Posterior vena cava (tissue), 2 donors: ENCODE results near the gene DVL1. TPM values are rescaled to one million over a fixed set of nuclear protein-coding genes. Genes with fewer than 3 reads are reported as not detected.
A peak's percentile ranks its signal among the peaks of the same experiment; 100 is the strongest.
"Not testable (repeated sequence)": the region's sequence is repeated elsewhere in the genome, so short reads cannot be mapped to it uniquely, and the experiment has no call there.

Experiments used
- DNase-seq: peaks from one replicate; pipeline ENCODE4 v3.0.0-alpha.2; 2020; ENCODE audit warnings: low spot score
- intact Hi-C, 2 donors: fragments of 100-400 bp; cut with DNase I; formaldehyde crosslinking; loops; one replicate each; pipeline versions ENCODE4 v1.14.1 to v1.14.2; 2022 to 2023
- long read RNA-seq, 2 donors: library from polyadenylated mRNA; unstranded; transcript quantifications; one replicate each; pipeline ENCODE4 v2.0.0, GENCODE V29; 2020 to 2021
- total RNA-seq, 2 donors: library from RNA; stranded (reverse); fragmentation: NEBNext Ultra II Directional; extraction: Animal tissue kit (Norgen Biotek cat#: 25700); gene quantifications; one replicate each; pipeline ENCODE4 v1.2.1, GENCODE V29; 2021
- donor health status: DM: yes; HTN: yes; CAD: no.
- donor health status: DM: yes; HTN: yes; CAD: no.

The DVL1 gene
- 10 to 100 TPM; 45.9 to 61.9 TPM for total RNA-seq
- long read RNA-seq, donor 1, transcript DVL1-201 (15 exons, 3,239 nt): minor isoform, 6 of 42 reads
- long read RNA-seq, donor 1, transcript DVL1-202 (15 exons, 2,926 nt): major isoform, 19 of 42 reads
- long read RNA-seq, donor 1, partial matches to known transcripts: 7 of 42 reads
- long read RNA-seq, donor 1, other reads (novel, unspliced or antisense): 9 of 42 reads
- long read RNA-seq, donor 2, transcript DVL1-201 (15 exons, 3,239 nt): major isoform, 5 of 45 reads
- long read RNA-seq, donor 2, partial matches to known transcripts: 17 of 45 reads
- long read RNA-seq, donor 2, other reads (novel, unspliced or antisense): 19 of 45 reads

DNA sequence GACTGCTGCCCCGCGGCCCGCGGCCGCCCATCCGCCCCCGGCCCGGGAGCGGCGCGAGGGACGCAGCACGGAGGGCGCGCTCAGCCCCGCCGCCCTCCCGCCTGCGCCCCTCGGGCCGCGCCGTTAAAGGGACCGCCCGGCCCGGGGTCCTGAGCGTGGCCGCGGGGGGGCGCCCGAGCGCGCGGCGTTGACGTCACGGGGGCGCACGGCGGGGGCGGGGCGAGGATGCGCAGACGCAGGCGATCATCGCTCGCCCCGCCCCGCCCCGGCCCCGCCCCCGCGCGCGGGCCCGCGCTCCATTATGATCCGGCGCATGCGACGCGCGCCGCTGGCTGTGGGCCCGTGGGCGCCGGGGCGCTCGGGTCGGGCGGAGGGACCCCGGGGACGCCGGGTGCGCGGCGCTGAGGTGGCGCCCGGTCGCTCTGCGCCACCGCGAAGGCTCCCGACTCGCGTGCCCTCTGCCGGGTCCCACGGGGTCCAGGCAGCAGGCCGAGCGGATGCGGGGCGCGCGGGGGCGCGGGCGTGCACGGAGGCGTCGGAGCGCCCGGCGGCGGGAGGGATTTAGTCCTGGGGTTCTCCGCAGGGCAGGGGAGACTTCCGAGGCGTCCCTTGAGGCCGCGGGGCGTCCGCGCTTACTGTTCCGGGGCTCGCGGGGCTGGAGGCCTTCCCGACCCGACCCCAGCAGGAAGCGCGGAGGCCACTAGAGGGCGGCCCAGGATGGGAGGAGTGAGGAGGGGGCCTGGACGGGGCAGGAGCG is at the start of gene DVL1:
TSS of gene DVL1 (minus strand) at position 163 of the 757 bp plus-strand sequence. CDS start 353 bp downstream, outside the sequence.
- no peak for DNase-seq
- intact Hi-C loops: loop anchor here in 1 of 2 donors (5.0 kb wide), 1 partner anchor 37 kb away; no protein-coding TSS in a partner anchor

DNA sequence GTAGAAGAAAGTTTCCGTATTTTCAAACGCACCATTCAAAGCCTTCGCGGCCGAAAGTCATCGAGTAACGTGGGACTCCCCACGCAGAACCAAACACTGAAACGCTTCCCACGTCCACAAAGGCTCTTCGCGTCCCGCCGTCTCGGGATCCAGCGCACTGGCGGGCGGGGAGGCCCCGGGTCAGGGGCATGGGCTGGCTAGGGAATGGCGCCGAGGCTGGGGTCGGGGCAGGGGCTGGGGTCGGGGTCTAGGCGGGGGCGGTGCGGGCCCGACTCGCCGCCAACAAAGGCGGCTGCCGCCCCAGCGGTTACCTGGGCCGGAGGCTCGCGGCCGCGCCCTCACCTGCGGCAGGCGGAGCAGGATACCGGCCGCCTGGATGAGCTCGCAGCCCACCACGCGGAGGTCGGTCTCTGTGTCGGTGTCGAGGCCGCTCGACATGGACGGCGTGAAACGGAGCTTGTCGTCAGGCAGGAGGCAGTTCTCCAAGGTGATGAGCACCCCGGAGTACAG is 49.5 kb upstream of the DVL1 start:
- no peak for DNase-seq
- intact Hi-C loops: no loop called here

DNA sequence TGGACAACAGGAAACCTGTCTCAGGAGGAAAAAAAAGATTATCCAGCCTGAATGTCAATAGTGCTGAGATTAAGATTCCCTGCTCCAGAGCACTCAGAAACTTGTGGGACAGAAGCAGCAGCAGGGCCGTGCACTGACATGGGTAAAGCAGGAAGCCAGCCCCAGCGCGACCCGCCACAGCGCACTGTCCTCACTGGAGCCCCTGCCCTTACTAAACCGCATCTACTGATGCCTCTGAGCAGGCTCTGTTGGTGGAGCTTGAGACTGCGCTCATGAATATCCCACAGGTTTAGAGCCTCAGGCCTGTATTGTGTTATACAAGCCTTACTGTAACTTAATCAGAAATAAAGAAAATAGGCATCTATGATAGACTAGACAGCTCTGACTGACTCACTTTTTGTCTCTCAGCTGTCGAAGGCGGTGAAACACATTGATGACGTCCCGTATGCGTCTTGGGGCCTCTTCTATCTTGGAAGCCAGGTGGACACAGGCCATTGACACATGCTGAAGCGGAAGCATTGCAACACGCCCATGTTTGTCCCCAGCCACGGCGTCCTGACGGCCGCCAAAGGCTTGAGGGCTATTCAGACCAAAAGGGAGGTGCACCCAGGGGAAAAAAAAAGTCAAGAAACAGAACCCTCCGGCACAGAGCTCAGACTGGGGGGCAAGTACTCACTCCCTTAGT is 48.8 kb upstream of the DVL1 start:
- intact Hi-C loops: no loop called here
- DNase-seq: no peak

DNA sequence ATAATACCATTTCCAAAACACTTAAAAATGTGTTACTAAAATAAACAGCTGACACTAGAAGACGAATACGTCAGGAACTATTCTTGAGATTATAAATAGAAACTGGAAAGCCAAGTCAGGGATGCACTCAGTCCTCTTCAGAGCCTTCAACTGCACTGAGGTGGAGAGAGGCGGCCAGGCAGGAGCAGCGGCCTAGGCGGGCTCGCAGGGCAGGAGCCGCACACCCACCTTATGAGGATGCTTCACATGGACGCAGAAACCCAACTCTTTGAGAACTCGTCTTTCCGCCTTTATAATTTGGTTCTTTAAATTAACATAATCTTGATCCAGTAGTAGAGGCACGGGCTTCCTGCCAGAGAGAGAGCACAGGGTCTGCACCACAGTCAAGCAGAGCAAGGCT is 45.9 kb upstream of the DVL1 start:
- intact Hi-C loops: no loop called here
- DNase-seq: no peak

DNA sequence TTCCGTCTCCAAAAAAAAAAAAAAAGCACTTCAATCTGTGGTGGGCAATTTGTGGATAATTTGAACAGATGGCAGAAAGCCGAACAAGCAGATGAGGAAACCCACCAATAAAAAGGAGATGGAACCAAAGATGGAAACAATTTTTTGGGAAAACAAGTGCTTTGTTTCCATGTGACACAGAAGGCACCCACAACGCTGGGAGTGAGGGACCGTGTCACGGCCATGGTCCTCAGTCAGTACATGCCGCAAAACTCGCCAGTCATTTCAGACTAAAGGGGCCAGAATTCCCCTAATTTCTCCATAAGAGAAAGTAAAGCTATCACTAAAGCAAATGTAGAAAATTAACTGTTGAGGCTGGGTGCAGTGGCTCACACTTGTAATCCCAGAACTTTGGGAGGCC is 44.9 kb upstream of the DVL1 start:
- no peak for DNase-seq
- intact Hi-C loops: no loop called here

DNA sequence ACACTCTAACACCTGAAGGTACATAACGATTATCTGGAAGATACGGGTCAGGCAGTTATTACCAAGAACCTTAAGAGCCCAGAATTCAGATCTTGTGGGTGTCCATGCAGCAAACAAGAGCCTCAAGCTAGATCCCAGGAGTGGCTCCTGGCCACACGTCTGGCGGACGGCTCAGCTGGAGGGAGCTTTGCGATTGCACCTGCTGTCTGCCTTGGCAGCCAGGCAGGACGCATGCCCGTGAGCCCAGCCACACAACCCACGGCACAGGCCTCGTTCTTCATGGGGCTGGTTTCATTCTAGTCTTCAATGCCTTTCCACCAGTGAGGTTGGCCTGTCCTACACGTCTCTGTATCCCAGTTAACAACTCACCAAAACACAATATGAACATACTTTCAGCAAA is 44.2 kb upstream of the DVL1 start:
- intact Hi-C loops: no loop called here
- DNase-seq: no peak

DNA sequence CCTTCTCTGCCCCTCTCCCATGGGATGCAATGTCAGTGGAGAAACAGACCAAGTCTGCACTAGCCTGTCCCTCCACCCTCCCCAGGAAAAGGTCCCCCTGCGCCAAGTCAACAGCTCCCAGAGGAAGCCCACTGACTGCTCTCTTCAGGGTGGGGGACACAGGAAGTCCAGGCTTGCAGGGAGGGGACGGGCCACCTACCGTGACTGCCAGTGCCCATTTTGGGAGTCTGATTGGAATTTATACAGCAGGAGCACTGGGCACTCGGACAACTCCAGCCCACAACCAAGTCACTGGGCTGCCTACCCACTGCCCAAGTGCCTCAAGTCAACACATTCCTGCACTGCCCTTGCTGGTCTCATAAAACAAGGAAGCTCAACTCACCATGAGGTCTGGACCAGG is 43.8 kb upstream of the DVL1 start:
- intact Hi-C loops: no loop called here
- DNase-seq: no peak

DNA sequence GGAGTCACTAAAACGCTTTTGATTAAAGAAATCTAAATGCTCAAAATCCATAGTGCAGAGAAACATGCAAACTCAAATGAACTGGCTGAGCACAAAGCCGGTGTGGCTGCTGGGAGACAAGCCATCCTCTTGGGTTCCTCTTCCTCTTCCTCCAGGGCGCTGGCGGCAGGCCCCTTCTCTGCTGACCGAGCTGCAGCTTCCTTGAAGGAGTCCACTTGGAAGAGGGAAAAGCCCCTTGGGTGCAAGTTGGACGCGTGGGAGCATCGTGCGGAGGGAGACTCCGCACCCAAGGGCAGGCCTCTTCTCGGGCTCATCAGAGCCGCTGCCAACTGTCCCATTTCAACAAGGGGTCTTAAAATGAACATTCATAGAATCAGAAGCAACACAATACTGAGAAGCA is 42.0 kb upstream of the DVL1 start:
- intact Hi-C loops: no loop called here
- DNase-seq: peak; percentile 75

DNA sequence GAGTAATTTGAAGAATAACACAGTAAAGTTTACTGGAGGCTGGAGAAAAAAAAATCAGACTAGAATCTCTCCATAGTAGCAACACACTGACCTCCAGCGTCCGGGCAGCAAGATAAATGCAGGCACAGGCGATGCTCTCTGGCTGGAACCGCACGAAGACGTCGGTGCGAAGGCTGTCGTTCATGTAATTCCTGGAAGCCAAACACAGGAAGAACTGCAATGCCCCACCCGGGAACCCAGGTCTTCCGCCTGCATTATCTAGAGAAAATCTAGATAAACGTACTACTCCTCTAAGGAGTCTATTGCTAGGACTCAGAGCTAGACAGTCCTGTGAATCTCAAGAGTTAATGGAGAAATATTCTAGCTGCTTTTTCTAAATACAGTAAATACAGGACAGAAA is 41.5 kb upstream of the DVL1 start:
- intact Hi-C loops: no loop called here
- no peak for DNase-seq

DNA sequence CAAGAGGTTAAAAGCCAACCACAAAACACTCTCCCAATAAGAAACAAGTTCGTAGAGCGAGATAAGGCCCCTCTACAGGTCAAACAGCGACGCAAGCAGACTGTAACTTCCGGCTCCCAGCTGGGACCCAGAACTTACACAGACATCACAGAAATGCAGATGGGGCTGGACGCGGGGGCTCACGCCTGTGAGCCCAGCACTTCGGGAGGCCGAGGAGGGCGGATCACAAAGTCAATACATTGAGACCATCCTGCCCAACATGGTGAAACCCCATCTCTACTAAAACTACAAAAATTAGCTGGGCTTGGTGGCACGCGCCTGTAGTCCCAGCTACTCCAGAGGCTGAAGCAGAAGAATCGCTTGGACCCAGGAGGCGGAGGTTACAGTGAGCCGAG is 38.9 kb upstream of the DVL1 start:
- intact Hi-C loops: no loop called here
- peak; percentile 57 for DNase-seq

DNA sequence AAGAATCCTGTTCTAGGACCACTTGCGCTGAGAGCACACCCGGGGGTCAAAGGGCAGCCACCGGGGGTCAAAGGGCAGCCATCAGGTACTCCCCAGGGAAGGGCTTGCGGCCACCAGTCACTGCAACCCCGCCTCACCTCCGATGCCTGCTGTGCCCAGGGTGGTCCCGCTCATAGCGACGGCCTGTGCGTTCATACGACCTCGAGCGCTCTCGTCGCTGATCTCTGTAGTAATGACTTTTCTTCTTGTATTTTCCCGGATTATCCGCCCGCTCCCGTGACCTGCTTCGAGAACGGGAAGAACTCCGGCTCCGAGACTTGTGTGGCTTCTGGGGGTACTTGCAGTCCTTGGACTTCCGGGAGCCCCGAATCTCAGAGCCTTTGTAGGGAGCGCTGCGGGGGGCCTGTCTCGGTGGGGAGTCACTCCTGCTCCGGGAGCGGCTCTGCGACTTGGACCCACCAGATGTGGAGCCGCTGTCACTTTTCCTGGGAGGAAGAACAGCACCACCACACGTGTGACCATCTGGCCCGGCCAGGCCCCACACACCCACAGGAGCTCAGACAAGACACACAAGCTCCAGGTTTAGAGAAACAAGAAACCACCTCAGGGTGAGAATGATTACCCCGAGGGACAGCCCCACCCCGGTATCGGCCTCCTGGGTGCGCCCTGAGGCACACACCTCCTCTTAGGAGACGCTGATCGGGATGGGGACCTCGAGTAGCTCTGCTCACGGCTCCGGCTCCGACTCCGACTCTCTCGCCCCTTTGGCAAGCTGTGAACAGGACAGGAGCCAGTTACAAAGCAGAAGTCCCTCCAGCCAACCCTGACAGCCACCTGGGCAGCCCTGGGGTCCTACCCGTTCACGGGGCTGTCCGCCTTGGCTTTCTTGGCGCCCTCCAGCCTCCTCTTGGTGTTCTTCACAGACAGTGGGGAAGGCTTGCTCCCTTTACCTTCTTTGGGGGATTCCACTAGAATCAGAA is 38.2 kb upstream of the DVL1 start:
- DNase-seq: peak; percentile 78
- intact Hi-C loops: no loop called here

DNA sequence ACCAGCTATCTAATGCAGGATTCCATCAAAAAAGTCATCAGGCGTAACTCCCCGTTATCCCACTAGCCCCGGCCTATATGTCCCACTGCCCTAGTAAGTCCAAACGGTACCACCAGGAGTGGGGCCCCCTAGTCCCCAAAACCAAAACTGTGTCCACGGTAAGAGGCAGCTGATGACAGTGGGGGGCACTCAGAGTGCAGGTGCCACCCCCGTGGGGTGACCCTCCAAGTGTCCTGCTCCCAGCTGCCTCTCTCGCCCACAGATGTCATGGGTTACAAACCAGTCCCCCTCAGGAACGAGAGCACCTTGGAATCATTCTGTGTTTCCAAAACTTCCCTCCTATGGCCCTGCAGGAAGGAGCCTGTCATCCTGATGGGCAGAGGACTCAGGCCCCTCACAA is 36.7 kb upstream of the DVL1 start:
- intact Hi-C loops: no loop called here
- DNase-seq: no peak

DNA sequence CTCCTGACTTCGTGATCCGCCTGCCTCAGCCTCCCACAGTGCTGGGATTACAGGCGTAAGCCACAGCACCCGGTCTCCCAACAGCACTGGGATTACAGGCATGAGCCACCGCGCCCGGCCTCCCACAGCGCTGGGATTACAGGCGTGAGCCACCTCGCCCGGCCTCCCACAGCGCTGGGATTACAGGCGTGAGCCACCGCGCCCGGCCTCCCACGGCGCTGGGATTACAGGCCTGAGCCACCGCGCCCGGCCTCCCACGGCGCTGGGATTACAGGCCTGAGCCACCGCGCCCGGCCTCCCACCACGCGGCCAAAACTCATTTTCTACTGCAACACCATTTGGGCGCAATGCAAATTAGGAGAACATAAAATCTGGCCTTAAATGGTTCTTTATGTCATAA is 36.1 kb upstream of the DVL1 start:
- DNase-seq, intact Hi-C loops: not testable (repeated sequence)

DNA sequence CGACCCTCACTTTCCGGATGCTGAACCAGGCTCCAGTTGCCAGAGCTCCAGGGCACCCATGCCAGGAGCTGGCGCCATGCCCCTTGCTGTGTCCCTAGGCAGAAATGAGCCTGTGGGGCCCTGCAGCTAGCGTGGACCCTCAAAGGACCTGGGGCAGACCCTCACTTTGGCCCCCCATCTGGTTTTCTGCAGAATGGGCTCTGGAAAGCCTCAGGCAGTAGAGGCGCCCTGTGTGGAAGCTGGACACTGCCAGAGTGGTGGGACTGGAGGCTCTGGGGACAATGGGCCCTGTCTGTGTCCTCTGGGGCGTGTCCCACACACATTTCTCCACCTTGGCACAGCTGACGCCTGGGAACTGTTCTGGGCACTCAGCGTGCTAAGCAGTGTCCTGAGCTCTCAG is 32.1 kb upstream of the DVL1 start:
- peak; percentile 63 for DNase-seq
- intact Hi-C loops: no loop called here

DNA sequence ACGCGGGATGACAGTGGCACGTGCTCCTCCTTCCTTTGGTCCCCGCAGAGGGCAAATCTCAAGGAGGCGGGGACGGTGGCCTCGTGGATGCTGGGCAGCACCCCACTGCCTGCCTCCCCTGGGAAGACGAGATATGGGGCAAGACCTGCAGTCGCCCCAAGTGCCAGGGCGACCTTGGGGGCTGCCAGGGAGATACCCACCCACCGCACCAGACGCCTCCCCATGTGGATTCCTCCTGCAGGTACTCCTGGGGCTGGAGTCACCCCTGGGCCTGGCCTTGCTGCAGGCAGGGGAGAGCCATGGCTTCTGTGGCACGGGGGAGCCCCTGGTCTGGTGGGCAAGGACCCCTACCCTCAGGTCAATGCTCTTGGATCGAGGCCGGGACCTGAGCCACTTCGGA is 31.6 kb upstream of the DVL1 start:
- DNase-seq: no peak
- intact Hi-C loops: no loop called here

DNA sequence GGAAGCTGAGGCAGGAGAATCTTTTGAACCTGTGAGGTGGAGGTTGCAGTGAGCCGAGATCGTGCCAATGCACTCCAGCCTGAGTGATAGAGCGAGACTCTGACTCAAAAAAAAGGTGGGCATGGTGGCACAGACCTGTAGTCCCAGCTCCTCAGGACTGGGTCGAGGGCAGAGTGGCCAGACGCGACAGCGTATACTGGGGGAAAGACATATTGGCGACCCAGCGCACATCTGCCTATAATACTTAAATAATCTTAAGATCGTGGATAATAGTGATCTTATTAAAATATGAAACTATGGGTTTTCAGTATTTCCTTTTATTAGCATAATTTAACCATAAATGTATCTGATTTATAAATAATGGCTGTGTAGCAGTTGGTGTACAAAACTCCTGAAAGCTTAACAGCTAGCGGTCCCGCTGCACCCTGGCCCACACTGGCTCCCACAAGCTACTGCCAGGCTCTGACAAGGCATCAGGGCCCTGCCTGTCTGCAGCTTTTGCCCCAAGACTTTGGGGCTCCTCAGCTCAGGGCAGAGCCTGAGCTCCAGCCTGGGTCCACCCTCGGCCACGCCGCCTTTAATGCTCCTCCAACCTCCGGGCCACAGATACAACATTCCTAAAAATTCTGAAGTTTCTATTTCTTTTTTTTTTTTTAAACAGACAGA is 28.5 kb upstream of the DVL1 start:
- intact Hi-C loops: loop anchor here in 1 of 2 donors (10.0 kb wide), 1 partner anchor 127 kb away; no protein-coding TSS in a partner anchor
- DNase-seq: no peak

DNA sequence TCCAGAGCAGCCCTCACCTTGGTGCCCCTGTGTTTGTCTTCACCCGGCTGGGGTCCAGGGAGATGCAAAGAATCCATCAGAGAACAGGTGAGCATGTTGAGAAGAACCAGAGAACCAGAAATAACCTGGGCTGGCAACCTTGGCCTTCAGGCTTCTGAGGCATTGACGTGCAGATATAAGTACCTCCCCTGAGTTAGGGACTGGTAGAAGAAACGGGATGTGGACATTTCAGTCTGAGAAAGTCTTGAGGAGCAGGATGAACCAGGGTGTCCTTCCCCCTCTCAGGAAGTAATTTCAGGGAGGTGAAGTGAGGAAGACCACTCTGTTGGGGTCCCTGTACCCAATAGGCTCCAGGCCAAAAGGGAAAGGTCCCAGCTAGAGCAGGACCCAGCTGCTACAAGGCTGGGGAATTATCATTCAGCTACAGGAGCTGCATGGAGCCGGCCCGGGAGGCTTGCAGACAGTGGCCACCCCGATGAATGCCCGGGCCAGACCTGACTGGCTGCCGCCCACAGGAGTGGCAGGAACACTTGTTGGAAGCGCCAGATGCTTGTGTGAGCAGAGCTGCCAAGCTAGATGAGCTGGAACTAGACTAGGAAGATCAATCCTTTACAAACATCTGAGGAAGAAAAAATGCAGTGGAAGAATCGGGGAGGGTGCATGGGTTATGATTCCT is 27.5 kb upstream of the DVL1 start:
- intact Hi-C loops: loop anchor here in 1 of 2 donors (10.0 kb wide), 1 partner anchor 128 kb away; no protein-coding TSS in a partner anchor
- peak; percentile 72 for DNase-seq
